ENCODE data around the gene IKBIP.
"Not testable (repeated sequence)": the region's sequence is repeated elsewhere in the genome, so short reads cannot be mapped to it uniquely, and the experiment has no call there.

The IKBIP gene

GRCh38 chr12:98637068-98637467 is 7.5 kb downstream of the IKBIP start:
- no peak for DNase-seq (ENCODE audit: low read depth in 2 of 3, low spot score in 1 of 3)

- DNase-seq (ENCODE audit: low read depth in 2 of 3, low spot score in 1 of 3) = no peak
Observed at GRCh38 chr12:98635657-98636323, 8.8 kb downstream of the IKBIP start.

- DNase-seq (ENCODE audit: low read depth in 2 of 3, low spot score in 1 of 3) = no peak
Observed at GRCh38 chr12:98618952-98619351, 25.6 kb downstream of the IKBIP start.

GRCh38 chr12:98612696-98613334 is 31.8 kb downstream of the IKBIP start:
- no peak for DNase-seq (ENCODE audit: low read depth in 2 of 3, low spot score in 1 of 3)

- no peak for DNase-seq (ENCODE audit: low read depth in 2 of 3, low spot score in 1 of 3)
Observed at GRCh38 chr12:98610596-98610995, 34.0 kb downstream of the IKBIP start.

- DNase-seq (ENCODE audit: low read depth in 2 of 3, low spot score in 1 of 3) = no peak
Observed at GRCh38 chr12:98606359-98606988, 38.1 kb downstream of the IKBIP start.

- DNase-seq (ENCODE audit: low read depth in 2 of 3, low spot score in 1 of 3) = no peak
Observed at GRCh38 chr12:98601924-98602323, 42.7 kb downstream of the IKBIP start.

GRCh38 chr12:98597313-98597712 is 47.3 kb downstream of the IKBIP start:
- not testable (repeated sequence) for DNase-seq (ENCODE audit: low read depth in 2 of 3, low spot score in 1 of 3)

- DNase-seq (ENCODE audit: low read depth in 2 of 3, low spot score in 1 of 3) = peak in 1 of 3 donors; percentile 8
Observed at GRCh38 chr12:98595243-98595988, 49.2 kb downstream of the IKBIP start.

- DNase-seq (ENCODE audit: low read depth in 2 of 3, low spot score in 1 of 3) = no peak
Observed at GRCh38 chr12:98594050-98594835, 50.3 kb downstream of the IKBIP start.

GRCh38 chr12:98593351-98594049 is 51.1 kb downstream of the IKBIP start, which contains the start of gene SLC25A3:
Gene SLC25A3, plus strand, starts transcription at chr12:98593686. Its CDS starts 293 bp downstream, at chr12:98593979.
- peak; percentile 91 for DNase-seq (ENCODE audit: low read depth in 2 of 3, low spot score in 1 of 3)

GRCh38 chr12:98592825-98593322 is 51.7 kb downstream of the IKBIP start:
- DNase-seq (ENCODE audit: low read depth in 2 of 3, low spot score in 1 of 3) = peak in 1 of 3 donors; percentile 5

GRCh38 chr12:98591209-98591608 is 53.4 kb downstream of the IKBIP start:
- DNase-seq (ENCODE audit: low read depth in 2 of 3, low spot score in 1 of 3) = no peak

- DNase-seq (ENCODE audit: low read depth in 2 of 3, low spot score in 1 of 3) = no peak
Observed at GRCh38 chr12:98587084-98587483, 57.5 kb downstream of the IKBIP start.

GRCh38 chr12:98582093-98582492 is 62.5 kb downstream of the IKBIP start:
- no peak for DNase-seq (ENCODE audit: low read depth in 2 of 3, low spot score in 1 of 3)

- DNase-seq (ENCODE audit: low read depth in 2 of 3, low spot score in 1 of 3) = no peak
Observed at GRCh38 chr12:98581101-98581500, 63.5 kb downstream of the IKBIP start.

GRCh38 chr12:98580695-98581094 is 63.9 kb downstream of the IKBIP start:
- no peak for DNase-seq (ENCODE audit: low read depth in 2 of 3, low spot score in 1 of 3)

GRCh38 chr12:98579835-98580234 is 64.8 kb downstream of the IKBIP start:
- no peak for DNase-seq (ENCODE audit: low read depth in 2 of 3, low spot score in 1 of 3)

- no peak for DNase-seq (ENCODE audit: low read depth in 2 of 3, low spot score in 1 of 3)
Observed at GRCh38 chr12:98579347-98579746, 65.2 kb downstream of the IKBIP start.

GRCh38 chr12:98578821-98579220 is 65.8 kb downstream of the IKBIP start:
- no peak for DNase-seq (ENCODE audit: low read depth in 2 of 3, low spot score in 1 of 3)

All from stimulated activated CD4-positive, alpha-beta T cell treated with anti-CD3 and anti-CD28 coated beads, Interleukin-12 subunit alpha, Interleukin-12 subunit beta, amount 100 ng/mL, for 48 hours (primary cell).